NCI-H524 (cell line): ENCODE measurements around the gene AGMAT.
"Not testable (repeated sequence)": the region's sequence is repeated elsewhere in the genome, so short reads cannot be mapped to it uniquely, and the experiment has no call there.

Experiments used
- DNase-seq, 2 experiments: peaks; one replicate each; lab custom pipeline; 2025; lab: John Stamatoyannopoulos, UW

The AGMAT gene

GRCh38 chr1:15610167-15610566 lies 25.3 kb upstream of the AGMAT start:
- no peak for DNase-seq

- DNase-seq, result no peak
Measured at GRCh38 chr1:15609631-15610030, 24.8 kb upstream of the AGMAT start.

GRCh38 chr1:15605398-15606383 lies 20.8 kb upstream of the AGMAT start:
- no peak for DNase-seq

GRCh38 chr1:15604400-15604799 lies 19.5 kb upstream of the AGMAT start:
- not testable (repeated sequence) for DNase-seq

DNA sequence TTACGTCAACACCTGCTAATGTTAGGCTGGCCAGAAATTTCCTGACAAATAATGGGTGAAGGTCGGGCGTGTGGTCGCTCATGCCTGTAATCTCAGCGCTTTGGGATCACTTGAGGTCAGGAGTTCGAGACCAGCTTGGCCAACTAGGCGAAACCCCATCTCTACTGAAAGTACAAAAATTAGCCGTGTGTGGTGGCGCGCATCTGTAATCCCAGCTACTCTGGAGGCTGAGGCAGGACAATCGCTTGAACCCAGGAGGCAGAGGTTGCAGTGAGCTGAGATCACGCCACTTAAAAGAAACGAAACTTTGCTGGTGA lies 19.1 kb upstream of the AGMAT start:
- DNase-seq, result not testable (repeated sequence)

DNA sequence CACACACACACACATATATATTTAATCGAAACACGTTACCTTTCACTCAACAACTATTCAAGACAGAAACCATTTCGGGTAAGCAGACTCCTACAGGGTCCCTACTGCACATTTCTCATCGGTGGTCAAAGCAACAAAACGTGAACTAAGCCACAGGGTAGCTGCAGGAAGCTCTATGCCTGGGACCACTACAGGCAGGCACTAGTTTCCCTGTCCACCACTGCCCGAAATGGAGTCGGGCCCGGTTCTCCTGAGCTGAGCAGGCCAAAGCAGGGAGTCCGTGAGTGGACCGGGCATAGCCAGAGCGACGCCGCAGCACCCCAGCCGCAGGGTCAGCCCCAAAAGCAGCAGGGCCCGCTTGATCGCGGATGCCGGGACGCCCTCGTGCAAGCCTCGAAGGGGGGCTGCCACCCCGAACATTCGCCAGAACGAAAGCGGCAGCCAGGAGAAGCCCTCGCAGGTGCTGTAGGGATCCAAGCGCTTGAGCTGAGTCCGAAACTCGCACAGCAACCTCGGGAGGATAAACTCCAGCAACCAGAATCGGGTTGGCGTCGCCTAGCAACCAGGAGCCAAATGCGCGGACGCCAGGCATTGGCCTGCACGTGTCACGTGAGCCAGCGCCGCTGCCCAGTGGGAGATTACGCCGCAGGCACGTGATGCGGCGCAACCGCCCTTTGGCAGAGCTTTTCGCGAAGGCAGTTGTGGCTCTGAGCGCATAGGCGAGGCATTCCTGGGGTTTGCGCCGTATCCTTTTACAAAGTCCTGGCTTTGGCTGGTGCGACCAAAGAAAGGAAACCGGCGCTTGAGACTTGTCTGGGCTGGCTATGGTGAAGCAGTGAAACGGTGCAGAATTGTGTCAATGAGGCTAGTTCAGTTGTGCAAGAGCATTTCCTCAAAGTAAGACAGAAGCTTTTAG lies 18.5 kb upstream of the AGMAT start:
- DNase-seq, result peak; percentile 89 to 97

DNA sequence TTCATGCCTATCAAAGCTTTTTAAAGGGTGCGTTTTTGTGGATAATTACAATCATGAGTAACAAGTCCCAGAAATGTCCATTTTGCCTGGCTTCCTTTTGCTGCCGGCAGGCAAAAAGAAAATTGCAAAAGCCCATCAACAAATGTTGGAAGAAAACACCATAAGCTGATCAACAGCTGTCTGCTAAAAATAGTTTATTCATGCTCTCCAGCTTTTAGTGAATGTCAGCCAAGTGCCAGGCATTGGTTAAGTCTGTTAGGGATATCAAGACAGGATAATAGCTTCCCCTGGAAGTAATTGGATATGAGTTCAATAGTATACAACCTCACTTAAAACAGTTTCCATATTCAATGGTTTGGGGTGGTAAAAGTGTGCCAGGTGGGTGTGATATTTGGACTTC lies 13.6 kb upstream of the AGMAT start:
- DNase-seq, result no peak

DNA sequence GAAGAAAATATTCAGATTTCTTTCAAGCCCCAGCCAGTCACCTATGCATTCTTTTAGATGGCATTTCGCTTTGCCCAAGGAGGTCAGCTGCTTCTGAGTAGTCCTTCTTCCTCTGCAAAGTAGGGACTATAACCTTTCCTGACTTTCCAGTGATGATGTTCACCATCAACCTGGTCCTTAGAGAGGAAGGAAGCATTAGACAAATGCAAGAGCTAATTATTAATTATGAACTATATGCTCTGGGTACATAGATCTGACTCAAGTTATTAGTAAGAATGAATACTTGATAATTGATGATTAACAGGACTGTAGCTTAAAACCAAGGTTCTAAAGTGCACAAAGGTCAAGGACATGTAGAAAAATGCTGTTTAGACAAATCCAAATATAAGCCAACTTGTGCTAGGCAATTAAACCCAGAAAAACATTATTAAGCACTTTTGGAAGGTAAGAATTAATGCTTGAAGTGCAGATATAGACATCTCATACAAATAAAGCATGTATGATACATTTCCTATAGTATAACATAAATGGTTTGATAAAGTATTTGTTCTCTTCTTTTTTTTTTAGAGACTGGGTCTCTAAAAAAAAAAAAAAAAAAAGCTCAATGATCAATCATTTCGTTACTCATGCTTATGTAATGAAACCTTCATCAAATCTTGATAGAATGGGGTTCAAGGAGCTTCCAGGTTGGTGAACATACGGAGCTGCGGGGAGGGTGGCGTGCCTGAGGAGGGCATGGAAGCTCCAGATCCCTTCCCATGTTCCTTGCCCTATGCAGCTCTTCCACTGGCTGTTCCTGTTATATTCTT lies 11.2 kb upstream of the AGMAT start:
- no peak for DNase-seq

DNA sequence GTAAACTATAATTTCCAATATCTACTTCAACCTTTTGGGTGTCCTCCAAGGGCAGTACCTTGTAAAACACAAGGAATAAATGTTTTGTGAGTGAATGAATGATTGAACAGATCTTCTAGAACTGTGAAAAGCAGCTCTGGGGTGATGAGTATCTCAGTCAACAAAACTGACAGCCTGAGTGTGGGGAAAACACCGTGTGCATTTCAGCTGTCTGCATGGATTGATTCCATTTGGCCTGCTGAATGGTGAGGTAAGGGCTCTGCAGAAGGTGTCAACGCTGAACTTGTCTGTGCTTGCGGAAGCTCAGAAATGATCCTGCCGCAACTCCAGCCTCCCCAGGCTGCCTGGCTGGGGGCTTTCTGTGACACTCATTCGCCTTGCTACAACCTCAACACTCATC lies 7.4 kb upstream of the AGMAT start:
- DNase-seq, result no peak

- DNase-seq, result peak; percentile 20 to 71
Measured at GRCh38 chr1:15583016-15583706, 1.7 kb downstream of the AGMAT start.

GRCh38 chr1:15579683-15580047 lies 5.2 kb downstream of the AGMAT start:
- no peak for DNase-seq

DNA sequence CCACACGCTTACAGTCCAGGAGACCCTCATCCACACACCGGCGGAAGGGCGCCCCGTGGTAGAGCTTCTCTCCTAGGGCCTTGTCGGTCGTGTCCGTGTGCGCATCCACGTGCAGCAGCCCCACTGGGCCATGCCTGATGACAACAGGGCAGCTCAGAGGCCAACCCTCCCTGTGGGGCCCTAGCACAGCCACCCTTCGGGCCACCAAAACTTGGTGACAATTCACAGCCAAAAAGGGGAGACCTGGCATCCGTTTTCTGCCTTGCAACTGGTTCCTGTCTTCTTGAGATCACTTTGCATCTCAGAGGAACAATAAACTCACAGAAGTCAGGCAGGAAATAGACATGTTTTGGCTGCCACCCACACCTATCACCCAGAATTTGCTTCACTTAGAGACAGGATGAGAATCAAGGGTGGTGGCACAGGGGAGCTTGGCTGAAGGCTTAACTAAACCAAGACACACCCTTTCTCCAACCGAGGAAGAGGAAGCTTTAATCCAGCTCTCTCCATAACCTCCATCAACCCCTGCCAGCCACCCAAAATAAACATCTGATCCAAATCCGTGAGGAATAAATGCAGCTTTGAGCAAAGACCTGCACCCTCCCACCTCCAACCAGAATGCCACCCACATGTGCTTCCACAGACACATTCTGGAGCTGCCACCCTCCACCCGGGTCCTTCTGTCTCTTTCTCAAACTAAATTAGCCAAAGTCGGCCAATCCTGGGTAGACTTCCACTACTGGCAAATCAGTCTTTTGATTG lies 5.7 kb downstream of the AGMAT start:
- DNase-seq, result no peak

GRCh38 chr1:15577691-15578090 lies 7.2 kb downstream of the AGMAT start:
- DNase-seq, result no peak

- DNase-seq, result no peak
Measured at GRCh38 chr1:15575549-15576150, 9.2 kb downstream of the AGMAT start.

DNA sequence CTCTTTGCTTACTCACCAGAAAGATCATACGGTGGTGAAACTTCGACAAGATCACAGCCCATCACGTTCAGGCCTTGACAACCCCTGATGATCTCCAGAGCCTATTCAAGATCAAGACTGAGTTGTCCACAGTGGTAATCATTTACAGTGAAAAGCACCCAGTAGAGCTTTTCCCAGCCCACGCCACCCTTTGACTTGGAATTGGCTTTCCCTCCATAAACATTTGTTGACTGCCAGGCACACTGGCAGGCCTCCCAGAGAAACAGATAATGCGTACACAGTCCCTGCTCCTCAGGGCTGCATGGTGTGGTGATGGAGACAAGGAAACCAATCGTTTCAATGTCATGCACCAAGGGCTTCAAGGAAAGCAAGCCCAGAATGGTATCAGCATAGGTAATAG lies 10.1 kb downstream of the AGMAT start:
- DNase-seq, result no peak

GRCh38 chr1:15573477-15573876 lies 11.4 kb downstream of the AGMAT start:
- DNase-seq, result no peak

- DNase-seq, result no peak
Measured at GRCh38 chr1:15571266-15571665, 13.6 kb downstream of the AGMAT start.

DNA sequence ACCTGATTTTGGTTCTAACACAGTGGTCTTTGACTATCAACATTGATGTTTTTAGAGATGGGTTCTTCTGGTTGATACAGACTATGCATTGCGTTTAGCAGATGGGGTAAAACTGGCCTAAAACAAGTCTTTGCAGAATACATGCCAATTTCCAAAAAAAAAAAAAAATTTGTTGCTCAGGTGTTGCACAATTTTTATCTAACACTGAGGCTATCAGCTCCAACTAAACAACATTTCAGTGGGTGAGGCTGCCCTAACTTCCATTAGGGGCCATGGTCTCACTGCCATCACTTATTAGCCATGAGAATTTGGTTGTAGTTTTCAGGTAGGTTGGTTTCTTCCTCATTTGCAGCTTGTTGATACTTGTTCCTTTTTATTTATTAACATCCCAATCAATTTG lies 14.0 kb downstream of the AGMAT start:
- no peak for DNase-seq

DNA sequence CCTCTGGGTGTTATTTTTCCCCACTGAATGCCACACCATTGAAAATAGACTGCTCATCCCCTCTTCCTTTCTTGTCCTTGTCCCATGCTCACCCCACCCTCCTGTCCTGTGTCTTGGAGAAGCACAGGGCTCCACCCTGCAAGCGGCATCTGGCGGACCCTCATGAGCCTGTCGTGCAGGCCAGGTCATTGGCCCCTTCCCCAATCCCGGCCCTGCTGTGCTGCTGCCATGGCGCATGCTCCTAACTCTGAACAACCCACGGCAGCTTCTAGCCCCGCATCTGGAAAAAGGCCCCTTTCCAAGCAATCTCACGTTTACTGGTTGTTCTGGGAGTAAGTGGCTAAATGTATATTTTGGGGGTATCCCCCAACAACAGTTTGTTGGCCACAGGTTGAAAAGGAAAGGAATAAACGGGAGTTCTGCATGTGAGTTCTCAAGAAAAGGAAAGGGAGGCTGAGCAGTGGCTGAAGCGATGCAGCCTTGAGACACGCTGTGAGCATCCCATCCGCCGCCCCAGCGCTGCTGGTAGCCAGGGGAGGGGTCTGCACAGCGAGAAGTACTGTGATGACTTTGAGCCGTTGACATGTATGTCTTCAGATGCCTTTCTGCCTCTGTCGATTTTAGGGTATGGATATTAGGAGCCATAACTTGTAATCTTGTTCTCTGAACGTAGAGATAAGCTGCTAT lies 16.3 kb downstream of the AGMAT start:
- DNase-seq, result no peak
